ENCODE data around the gene MYT1.
"Not testable (repeated sequence)": the region's sequence is repeated elsewhere in the genome, so short reads cannot be mapped to it uniquely, and the experiment has no call there.

GRCh38 chr20:64123517-64123916 is 40.7 kb upstream of the MYT1 start:
- not testable (repeated sequence) for TF ChIP-seq CTCF, POLR2A (IDR thresholded peaks at IDR 0.05)

All from uterus (tissue), 2 donors.